GM18873 (cell line): ENCODE results near the gene SEL1L3.

Experiments used
- ATAC-seq: cut with Tn5 transposase; IDR thresholded peaks from one replicate; pipeline ENCODE4 v1.9.1; 2021; ENCODE audit warnings: mild to moderate bottlenecking, moderate library complexity, moderate number of reproducible peaks; ENCODE audit not compliant: unreplicated experiment, low FRiP score

The SEL1L3 gene

DNA sequence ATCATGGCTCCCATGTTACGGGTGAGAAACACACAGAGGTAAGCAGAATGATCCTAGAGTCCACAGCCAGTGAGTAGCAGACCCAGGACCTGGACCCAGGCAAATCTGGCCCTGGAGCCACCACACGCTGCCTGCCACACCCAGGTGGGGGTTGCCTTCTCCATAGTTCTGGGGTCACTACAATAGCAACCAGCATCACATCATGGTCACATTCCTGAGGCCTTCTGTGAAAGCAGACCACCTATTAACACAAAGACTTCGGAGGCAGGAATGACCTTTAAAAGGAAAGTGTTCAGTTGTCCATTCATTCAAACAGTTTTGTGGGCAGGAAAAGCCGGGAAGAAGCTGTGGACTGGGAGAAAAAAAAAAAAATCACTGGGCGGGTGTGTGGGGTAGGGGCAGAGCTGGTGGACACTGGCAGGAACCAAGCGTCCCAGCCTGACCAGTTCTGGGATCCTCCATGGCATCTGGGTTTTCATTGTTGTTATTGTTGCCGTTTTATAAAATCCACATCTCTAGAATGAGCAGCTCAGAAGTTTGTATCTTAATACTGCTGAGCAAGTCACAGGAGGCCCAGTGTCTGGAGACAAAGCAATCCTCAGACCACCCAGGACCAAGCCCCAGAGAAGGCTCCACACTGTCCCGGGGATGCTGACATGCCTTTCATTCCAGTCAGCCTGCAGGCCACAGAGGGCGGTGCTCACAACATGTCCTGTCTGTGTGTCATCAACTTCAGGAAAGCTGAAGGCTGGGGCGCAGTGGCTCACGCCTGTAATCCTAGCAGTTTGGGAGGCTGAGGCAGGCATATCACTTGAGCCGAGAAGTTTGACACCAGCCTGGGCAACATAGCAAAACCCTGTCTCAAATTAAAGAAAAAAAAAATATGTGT, 67.0 kb downstream of the SEL1L3 start:
- no peak for ATAC-seq

DNA sequence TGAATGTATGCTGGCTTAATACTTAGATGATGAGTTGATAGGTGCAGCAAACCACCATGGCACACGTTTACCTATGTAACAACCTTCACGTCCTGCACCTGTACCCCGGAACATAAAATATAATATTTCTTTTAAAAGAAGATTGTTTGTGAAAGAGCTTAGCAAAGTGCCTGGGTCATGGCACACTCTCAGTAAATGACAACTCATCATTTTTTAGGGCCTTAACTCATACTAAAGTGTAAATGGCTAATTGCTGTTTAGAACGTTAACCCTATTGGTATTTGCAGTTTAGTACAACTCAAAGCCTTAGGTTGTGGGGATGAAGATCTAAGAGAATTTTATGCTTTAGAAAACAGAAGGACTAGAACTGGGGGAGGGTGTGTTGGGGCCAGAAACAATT, 67.7 kb downstream of the SEL1L3 start:
- ATAC-seq: no peak

- ATAC-seq: no peak
Measured at GRCh38 chr4:25792876-25793275, 69.9 kb downstream of the SEL1L3 start.

DNA sequence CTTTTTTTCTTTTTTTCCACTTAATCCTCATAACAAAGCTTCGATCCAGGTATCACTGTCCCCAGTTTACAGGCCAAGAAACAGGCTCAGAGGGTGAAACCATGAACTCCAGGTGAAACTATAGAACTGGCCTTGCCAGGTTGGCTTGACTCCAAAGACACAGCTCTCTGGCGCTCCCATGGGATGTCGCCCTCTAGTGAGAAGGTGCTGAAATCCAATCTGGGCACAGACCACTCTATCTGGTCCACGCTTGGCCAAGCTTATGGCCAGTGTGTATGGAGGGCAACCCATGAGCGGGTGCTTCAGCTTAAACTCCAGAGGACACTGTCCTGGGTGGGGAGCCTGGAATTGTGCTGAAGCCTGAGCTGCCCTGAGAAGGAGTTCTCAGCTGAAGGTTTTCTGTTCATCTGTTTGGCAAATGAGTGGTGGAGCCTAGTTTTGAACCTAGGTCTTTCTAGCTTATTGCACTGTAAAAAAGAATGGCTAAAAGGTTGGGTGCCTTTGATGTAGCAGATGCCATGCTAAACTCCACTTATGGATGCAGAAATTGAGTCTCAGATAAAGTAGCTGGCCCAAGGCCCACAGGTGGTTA, 70.5 kb downstream of the SEL1L3 start:
- ATAC-seq: no peak

DNA sequence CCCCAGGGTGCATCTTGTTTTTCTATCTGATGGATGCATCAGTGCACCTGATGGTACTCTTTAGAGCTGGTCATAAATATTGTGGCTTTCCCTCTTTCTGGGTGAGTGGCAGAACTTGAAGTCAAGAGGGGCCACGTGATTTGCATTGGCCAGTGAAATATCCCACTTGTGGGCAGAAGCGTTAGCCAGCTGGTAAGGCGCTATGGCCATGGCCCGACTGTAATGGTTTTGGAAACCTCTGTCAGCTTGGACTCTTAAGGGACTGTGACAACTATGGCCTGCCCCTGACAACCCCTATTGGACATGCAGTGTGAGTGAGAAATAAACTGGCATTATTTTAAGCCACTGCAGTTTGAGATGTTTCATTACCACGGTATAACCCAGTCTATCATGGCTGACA, 72.8 kb downstream of the SEL1L3 start:
- ATAC-seq: no peak

DNA sequence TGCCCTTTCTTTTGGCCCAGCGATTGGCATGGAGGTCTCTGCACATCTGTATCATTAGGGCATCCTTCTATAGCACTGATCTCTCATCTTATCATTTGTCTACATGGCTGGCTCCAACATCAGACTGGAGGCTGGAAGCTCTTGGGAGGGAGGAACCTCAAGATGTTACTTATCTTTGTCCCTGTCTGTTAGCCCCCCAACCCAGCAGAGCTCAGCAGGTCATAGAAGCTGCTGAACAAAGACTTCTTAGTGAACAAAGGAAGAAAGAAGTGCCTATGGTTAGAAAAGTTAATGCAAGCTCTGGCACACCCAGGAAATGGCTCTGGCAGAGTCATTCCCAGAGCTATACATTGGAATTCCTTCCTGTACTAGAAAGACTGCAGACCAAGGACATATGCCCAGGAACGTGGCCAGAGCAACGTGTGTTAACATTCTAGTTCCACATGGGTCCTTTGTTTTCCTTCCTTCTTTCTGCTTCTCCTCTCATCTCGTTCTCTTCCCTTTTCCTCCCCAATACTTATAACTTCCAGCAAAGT, 74.0 kb downstream of the SEL1L3 start:
- ATAC-seq: no peak

DNA sequence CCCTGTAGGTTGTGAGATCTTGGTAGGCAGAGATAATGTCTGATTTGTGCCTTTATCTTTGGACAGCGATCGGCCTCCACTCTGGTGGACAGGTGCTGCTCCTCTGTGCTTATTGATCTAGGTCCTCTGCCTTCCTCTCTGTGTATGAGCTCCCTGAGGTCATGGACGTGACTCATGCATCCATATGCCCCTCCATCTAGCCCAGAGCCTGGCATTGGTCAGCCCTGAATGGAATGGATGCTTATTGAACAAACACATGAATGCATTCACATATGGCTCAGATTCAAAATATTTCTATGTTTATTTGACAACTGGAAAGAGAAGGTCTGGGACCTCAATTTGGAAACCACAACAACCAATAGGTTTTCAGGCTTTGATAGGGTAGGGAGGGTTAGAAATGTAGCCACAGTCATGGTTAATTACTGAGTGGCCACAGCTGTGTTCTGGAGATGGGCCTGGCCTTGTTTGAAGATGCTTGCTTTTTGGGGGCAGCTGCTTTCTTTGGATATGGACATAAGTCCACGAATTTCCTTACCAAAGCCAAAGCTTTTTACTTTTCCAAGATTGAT, 76.2 kb downstream of the SEL1L3 start:
- no peak for ATAC-seq

- ATAC-seq: no peak
Measured at GRCh38 chr4:25783943-25784342, 78.8 kb downstream of the SEL1L3 start.

- no peak for ATAC-seq
Measured at GRCh38 chr4:25783126-25783525, 79.7 kb downstream of the SEL1L3 start.

GRCh38 chr4:25782482-25782881, 80.3 kb downstream of the SEL1L3 start:
- ATAC-seq: no peak

- ATAC-seq: no peak
Measured at GRCh38 chr4:25779021-25779420, 83.8 kb downstream of the SEL1L3 start.

GRCh38 chr4:25776795-25777194, 86.0 kb downstream of the SEL1L3 start:
- ATAC-seq: no peak

DNA sequence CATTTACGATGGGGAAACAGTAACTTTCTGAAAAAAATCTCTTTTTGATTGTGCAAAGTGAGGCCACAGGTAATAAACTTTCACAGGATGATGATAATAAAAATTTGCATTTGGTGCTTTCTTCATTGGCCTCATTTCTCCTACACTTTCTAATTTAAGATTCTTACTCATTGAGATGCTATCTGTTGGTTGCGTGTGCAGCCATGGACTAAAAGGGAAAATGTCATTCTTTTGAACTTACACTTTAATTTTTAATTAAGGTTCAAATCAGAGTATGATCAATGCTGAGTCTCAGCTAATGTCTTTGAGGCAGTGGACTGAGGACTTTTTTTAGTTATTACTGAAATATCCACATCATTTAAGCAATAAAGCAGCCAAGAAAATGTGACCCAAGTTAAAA, 87.6 kb downstream of the SEL1L3 start:
- no peak for ATAC-seq

GRCh38 chr4:25773358-25773757, 89.4 kb downstream of the SEL1L3 start:
- ATAC-seq: no peak

DNA sequence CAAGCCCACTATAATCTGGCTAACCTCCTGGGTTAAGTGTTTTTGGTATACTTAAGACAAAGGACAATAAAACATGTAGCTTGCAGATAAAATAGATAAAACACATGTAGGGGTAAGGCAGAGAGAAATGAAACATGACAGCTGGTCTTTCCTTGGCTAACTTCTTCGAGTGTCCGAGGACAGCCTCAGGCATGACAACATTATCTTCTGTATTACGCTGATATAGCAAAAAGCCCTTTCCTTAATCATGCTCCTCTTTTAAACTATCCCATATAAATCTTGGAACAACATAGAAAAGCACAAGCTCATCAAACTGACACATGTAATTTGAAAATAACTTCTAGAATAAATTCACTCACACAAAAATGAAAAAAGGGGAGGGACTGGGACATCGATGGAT, 91.1 kb downstream of the SEL1L3 start:
- ATAC-seq: no peak

DNA sequence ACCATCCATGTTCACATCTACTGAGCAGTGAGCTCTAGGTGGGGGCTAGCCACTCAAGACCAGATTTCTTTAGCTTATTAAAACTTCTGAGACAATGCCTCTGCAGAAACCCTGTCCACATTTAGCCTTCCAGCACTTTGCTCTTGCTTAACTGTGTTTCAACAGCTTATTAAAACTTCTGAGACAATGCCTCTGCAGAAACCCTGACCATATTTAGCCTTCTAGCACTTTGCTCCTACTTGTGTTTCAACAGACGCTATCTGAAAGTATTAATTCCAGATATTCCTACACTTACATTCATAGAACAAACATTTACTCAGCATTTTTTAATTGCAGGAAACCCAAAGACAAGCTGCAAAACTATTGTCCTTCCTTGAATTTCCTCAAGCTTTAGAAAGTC, 91.9 kb downstream of the SEL1L3 start:
- ATAC-seq: no peak

- no peak for ATAC-seq
Measured at GRCh38 chr4:25769251-25769650, 93.5 kb downstream of the SEL1L3 start.

DNA sequence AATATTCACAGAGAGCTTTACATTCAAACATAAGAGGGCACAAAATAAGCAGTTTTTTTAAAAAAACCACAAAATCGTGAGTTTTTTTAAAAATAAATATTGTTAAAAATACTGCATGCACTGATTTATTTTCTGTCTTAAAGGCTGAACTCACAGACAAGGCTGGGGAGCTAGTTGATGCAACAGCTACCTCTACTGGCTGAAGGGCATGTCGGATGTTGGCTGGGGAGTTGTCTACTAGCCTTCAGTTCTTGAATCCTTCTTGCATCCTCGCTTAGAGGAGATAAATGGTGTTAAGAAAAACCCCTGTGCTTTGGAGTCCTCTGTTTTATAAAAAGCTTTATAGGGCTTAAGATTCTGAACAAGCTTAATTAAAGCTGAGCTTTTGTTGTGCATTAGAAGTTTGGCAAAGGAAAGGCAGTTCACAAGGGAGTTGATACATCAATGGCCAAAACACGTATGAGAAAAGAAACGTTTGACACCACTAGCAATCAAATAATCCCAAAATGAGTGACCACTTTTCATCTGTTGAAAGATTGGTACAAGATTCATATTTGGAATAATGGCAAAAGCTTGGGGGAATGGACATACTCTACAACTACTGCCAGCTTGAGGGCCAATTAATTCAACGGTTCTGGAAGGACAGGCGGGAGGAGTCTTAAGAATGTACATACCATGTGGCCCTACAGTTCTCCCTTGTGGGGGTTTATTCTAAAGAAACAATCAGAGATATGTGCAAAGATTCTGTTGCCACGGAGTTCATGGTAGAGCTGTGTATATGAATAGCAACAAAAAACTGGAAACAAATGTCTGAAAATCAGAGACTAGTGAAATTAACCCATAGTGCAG, 94.7 kb downstream of the SEL1L3 start:
- no peak for ATAC-seq

- ATAC-seq: no peak
Measured at GRCh38 chr4:25760518-25761157, 102.2 kb downstream of the SEL1L3 start.

- ATAC-seq: no peak
Measured at GRCh38 chr4:25760048-25760447, 102.7 kb downstream of the SEL1L3 start.
